DLD1 (cell line): ENCODE results near the gene CLDN9.

Source experiments
- in situ Hi-C: cut with HindIII; loops from 2 replicates; pipeline ENCODE4 v1.10.0; 2017; ENCODE audit warnings: low sequenced_read_pairs

Gene CLDN9

DNA sequence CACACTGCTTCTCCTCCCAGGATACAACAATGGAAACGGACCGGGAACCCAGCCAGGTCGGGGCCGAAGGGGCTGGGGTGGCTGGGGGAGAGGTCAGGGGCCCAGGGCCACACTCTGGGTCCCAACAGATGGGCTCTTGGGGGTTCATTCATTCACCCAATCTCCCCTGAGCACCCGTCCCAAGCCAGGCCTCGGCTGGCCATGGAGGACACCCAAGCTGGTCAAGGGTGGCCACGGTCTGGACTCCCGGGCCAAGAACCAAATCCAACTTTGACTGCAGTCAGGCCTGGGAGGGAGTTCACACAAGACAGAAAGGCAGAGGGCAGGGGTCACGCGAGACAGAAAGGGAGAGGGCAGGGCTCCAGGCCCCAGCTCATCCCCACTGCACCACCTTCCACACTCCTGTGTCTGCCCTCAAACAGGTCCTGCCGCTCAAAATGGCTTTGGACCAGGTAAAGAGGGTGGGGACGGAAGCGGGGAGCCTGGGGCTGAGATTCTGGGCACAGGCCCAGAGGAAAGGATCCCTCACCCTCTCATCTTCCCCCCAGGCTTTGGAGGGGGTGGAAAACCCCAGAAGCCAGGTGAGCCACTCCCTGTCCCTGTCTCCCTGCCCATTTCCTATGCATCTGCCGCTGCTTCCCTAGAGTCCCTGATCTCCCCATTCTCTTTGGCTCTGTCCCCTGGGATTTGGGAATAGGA, 20.2 kb upstream of the CLDN9 start:
- in situ Hi-C loops = no loop called here

GRCh38 chr16:2996298-2996697, 16.4 kb upstream of the CLDN9 start:
- in situ Hi-C loops = no loop called here

GRCh38 chr16:2999929-3000328, 12.8 kb upstream of the CLDN9 start:
- in situ Hi-C loops = no loop called here

- in situ Hi-C loops = no loop called here
Measured at GRCh38 chr16:3000540-3000939, 12.2 kb upstream of the CLDN9 start.

- in situ Hi-C loops = no loop called here
Measured at GRCh38 chr16:3001316-3001715, 11.4 kb upstream of the CLDN9 start.

- in situ Hi-C loops = no loop called here
Measured at GRCh38 chr16:3003582-3004270, 9.0 kb upstream of the CLDN9 start.

DNA sequence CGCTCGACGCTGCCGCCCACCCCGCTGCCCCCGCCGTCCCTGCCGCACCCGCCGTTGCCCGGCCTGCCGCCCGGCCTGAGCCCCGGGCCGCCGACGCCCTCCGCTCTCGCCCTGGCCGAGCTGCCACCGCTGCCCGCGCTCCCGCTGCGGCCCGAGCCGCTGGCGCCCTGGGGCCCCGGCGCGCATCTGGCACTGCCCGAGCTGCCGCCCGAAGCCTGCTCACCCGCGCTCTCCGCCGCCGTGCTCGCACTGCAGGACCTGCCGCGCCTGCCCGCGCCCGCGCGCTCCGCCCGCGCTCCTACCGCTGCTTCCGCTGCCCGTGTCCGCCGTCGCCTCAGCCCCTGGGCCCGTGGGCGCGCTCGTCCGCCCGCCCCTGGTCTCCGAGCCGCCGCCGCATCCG, 8.4 kb upstream of the CLDN9 start:
- in situ Hi-C loops = no loop called here

DNA sequence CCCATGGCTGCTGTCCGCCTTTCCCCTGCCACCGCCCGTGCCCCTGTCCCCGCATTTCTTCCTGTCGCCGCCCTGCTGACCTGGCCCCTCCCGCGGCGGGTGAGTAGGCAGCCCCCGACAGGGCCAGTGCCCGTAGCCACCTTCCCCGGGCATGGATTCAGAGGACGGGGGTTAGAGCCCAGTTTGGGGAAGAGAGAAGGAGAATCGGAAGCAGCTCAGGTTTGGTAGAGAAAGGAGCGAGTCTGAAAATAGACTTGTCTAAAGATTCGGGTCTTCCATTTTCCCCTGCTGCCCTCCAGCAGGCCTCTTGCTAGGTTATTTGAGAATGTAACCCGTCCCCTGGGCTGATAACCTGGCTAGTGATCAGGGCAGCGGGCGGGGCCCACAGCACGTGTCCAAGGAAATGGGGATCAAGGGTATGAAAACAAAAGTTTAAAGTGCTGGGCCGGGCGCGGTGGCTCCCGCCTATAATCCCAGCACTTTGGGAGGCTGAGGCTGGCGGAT, 7.9 kb upstream of the CLDN9 start:
- in situ Hi-C loops = no loop called here

DNA sequence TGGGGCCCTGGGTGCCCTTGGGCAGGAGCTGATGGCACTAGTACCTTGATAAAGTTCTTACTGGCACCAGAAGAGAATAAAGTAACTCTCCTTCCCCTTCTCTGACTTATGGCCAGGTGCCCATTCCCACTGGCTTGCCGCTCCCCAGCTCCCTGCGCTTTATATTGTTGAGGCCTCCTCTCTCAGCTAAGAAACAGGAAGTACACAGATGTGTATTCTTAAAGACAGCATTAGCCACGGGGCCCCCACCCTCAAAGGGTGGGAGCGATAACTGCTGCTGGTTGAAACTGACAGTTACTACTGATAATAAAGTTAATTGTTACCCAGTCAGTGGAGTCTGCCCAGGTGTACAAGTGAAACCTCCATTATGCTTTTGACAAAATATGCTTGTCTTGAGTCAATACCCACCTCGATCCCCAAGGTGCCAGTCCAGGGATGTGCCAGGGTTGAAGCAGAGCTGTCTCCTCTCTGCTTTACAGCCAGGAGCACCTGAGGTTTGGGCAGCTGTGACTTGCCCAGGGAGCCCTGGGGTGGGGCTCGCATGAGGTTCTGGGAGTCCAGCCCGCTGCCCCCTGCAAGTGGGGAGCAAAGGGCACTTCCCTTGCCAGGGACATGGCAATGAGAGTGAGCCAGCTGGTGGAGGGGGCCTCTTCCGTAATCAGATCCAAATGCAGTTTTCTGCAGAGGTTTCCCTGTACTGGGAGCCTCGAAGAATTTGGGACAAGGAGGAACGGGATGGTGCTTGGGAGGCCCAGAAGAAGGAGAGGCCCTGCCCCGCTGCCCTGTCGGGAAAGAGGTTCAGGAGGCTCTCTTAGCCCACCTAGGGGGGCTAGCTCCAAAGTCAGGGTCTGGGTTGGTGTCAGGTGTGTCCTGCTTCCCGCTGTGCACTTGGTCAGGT, 5.4 kb upstream of the CLDN9 start:
- in situ Hi-C loops = no loop called here

DNA sequence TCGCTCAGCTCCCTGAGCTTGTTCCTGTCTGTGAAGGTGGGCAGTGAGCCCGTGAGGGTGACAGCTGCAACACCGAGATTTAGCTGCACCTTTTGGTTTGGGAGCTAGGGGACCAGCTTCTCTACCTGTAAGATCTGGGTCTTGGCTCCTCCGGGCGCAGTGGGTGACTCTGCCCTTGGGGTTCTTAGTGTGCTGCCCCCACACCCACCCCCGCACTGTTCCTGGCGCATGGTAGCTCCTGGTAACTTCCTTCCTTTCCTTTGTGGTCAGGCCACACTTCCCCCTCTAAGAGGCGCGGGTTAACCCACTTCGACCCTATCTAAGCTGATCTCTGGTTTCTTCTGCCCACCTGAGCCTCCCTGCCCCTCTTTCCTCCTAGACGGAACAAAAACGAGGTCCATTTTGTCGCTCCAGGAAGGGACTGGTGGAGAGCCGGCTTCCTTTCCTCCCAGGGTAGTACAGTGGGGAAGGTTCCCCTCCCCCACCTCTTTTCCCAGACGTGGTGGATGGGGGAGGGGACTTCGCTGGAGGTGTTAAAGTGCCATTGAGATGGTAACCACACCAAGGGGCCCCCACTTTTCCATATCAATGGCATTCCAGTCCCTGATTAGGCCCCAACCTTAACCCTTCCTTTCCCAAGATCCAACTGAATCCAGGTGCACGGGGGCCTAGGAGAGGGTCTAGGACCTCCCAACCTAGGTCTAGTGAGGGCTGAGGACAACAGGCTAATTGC, 4.6 kb upstream of the CLDN9 start:
- in situ Hi-C loops = no loop called here

DNA sequence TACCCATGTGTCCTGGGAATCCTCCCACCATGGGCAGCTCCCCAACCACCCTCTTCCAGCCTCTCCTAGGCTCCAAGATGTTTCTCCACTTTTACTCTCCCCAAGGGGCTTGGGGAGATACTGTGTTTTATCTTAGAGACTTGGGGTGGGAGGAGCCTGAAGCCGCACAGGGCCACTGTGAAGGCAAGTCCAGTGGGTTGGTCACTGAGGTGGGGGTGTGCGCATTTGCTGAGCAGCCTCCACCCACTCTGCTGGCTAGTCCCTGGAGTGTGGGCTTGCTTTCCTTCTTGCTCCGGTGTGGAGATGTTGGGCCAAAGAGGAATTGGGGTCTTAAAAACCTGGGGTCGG, 4.1 kb upstream of the CLDN9 start:
- in situ Hi-C loops = no loop called here

- in situ Hi-C loops = no loop called here
Measured at GRCh38 chr16:3009568-3010390, 2.9 kb upstream of the CLDN9 start.

DNA sequence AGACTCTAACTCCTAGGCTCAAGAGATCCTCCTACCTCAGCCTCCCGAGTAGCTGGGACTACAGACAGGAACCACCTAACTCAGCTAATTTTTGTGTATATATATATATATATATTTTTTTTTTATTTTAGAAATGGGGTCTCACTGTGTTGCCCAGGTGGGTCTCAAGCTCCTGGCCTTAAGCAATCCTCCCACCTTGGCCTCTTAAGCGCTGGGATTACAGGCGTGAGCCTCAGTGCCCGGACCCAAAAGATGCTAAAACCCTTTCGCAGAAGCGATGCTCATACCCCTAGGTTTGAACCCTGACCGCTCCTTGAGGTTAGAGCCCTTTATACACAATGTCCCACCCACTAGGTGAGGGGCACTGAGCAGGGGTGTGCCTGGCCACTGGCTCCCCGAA, 2.2 kb upstream of the CLDN9 start:
- in situ Hi-C loops = no loop called here

DNA sequence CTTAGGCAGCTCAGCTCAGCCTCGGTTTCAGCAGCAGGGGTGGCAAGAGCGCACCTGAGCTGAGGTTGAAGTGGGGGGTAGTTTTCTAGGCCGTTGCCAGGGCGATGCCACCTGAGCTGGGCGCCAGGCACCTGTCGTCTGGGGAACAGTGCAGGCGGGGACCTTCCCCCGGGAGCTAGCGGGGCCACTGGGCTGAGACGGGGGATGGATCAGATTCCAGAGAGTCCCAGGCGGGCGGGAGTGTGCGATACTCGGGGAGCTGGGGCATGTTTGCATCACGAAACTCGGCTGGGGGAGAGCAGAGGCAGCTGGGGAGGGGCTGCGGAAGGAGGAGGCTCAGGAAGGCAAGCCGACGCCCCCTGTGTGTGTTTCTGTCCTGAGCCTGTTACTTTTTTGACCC, 477 bp upstream of the CLDN9 start:
- in situ Hi-C loops = no loop called here

DNA sequence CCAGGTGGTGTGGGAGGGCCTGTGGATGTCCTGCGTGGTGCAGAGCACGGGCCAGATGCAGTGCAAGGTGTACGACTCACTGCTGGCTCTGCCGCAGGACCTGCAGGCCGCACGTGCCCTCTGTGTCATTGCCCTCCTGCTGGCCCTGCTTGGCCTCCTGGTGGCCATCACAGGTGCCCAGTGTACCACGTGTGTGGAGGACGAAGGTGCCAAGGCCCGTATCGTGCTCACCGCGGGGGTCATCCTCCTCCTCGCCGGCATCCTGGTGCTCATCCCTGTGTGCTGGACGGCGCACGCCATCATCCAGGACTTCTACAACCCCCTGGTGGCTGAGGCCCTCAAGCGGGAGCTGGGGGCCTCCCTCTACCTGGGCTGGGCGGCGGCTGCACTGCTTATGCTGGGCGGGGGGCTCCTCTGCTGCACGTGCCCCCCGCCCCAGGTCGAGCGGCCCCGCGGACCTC, 798 bp downstream of the CLDN9 start:
- in situ Hi-C loops = no loop called here

DNA sequence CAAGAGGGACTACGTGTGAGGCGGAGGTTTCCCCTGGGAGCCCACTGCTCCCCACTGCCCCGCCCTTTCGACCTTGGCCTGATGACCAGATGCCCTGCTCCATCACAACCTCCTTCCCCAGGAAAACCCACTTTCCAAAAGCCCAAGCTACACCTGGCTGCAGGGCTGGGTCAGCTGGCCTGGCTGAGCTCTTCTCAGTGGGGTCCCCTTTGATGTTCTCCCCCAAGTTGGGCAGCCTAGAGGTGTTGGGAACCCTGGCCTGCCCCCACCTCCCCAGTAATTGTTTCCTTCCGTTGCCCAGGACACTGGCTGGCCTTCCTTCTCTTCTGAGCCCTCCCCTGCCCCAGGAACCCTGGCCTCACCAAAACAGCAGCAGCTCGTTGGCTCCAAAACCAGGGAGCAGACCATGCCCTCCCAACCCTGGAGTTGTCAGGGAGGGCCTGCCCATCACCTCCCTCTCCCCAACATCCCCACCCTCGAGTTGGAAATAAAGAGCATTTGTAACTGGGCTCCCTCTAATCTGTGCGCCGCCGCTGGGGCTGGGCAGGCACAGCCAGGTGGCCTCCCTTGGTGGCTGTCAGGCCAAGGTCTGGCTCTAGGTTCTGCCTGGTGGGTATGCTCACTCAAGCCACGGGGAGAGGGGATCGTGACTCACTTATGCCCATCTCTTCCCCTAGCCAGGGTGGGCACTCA, 1.4 kb downstream of the CLDN9 start:
- in situ Hi-C loops = no loop called here

- in situ Hi-C loops = no loop called here
Measured at GRCh38 chr16:3014971-3015370, 2.2 kb downstream of the CLDN9 start.

GRCh38 chr16:3015865-3016521, 3.3 kb downstream of the CLDN9 start:
- in situ Hi-C loops = no loop called here

DNA sequence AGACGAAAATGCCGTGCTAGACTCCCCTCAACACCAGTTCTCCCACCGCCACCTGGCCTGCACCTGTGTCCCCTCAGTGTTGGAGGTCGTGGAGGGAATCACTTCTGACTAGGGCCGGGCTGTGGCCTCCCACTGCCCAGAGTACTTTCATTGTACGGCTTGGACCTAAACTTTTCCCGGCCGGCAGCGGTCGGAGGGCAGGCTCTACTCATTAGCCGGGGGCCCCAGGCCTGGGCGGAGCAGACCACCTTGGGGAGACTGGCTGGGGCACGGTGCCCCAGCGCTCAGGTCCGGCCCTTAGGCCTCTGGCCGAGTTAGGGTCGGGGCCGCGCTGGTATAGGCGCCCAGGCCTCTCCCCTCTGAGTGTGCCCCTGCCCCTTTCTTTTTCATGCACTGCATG, 4.6 kb downstream of the CLDN9 start:
- in situ Hi-C loops = no loop called here
